NT2/D1 (cell line): Measurements from ENCODE around the gene AKT3.

Experiments used
- DNase-seq: peaks from one replicate; pipeline ENCODE4 v3.0.0-alpha.2; 2011; ENCODE audit warnings: low read depth, low spot score
- H3K27me3 ChIP-seq: 2 replicates; pipeline ENCODE4 v1.6.0; 2011; ENCODE audit warnings: mild to moderate bottlenecking; ENCODE audit not compliant: insufficient read length, insufficient read depth
- H3K36me3 ChIP-seq: 2 replicates; pipeline ENCODE4 v1.6.1; 2011; ENCODE audit warnings: mild to moderate bottlenecking, low read length, mixed read lengths; ENCODE audit not compliant: insufficient read depth, insufficient read length
- H3K4me1 ChIP-seq: 2 replicates; pipeline ENCODE4 v1.5.1; 2011; ENCODE audit not compliant: insufficient read depth, insufficient read length
- H3K4me3 ChIP-seq: 2 replicates; pipeline ENCODE4 v1.5.1; 2011; ENCODE audit warnings: low read depth; ENCODE audit not compliant: insufficient read length
- H3K9ac ChIP-seq: 2 replicates; pipeline ENCODE4 v1.6.0; 2011; ENCODE audit warnings: low read depth; ENCODE audit not compliant: insufficient read length
- H3K9me3 ChIP-seq: 2 replicates; pipeline ENCODE4 v1.5.1; 2011; ENCODE audit warnings: mild to moderate bottlenecking, low read length; ENCODE audit not compliant: insufficient read depth
- SUZ12 ChIP-seq: IDR thresholded peaks from 2 replicates; pipeline ENCODE4 v1.6.1; 2011; ENCODE audit not compliant: insufficient read length, insufficient read depth; ENCODE audit errors: extremely low read depth
- YY1 ChIP-seq: IDR thresholded peaks from 2 replicates; pipeline ENCODE4 v1.6.1; 2011; ENCODE audit not compliant: insufficient read length, insufficient read depth
- ZNF274 ChIP-seq: IDR thresholded peaks from 2 replicates; pipeline ENCODE4 v1.6.1; 2011; ENCODE audit warnings: mild to moderate bottlenecking, low read depth, low read length

Gene AKT3

DNA sequence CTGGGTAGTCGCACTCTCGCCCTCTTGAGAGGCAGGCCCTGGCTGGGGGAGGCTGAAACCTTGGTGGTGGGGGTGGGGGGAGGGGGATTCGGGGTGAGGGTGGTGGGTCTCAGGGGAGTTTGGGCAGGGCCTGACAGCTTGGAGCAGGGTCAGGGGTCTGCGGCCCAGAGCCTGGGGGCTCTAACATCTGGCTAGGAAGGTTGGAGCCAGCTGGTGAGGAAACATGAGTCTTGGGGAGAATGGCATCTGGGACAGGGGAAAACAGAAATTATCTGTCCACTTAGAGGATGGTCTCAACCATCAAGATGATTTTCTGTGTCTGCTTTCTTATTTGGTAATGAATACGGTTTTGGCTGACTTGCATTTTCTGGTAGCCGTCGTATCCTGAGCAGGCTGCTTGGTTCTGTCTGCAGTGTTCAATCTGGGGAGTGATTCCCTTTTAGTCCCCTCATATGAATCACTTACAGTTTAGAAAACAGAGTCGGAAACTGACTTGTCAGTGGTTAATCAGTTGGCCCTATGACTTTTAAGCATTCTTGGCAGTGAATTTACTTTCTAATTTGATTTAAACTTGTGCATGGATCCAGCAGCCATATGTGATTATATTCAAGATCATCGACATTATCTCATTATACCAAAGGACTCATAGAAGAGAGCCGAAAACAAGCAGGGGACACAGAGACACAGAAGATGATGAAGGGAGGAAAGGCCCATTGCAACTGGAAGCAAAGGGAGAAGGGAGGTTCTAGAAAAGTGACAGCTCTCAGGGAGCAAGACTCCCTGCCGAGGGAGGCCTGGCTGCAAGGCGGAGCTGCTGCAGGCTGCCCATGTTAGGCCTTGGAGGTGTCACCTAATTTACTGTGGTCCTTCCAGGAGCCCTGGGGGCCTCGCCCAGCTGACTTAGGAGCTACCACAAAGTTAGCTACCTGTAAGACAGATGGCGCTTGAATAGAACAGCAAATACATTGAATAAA is 356.6 kb downstream of the AKT3 start:
- no peak for DNase-seq
- Histone ChIP-seq H3K36me3 (no peaks in the 10 kb centered on the region), H3K9ac (no peak overlapping the region), H3K9me3 (no peaks in the 10 kb centered on the region), H3K4me3 (no peak overlapping the region), H3K27me3 (no peaks in the 10 kb centered on the region), H3K4me1 (peaks cover 43% of the 10 kb centered on the region)
- TF ChIP-seq YY1 (no peak), ZNF274 (no peak), SUZ12 (no peak)

- H3K36me3 ChIP-seq: no peaks in the 10 kb centered on the region
- peak; percentile 81 for DNase-seq
- no peak overlapping the region for H3K4me3 ChIP-seq
- H3K27me3 ChIP-seq: no peaks in the 10 kb centered on the region
- peaks cover 33% of the 10 kb centered on the region for H3K4me1 ChIP-seq
- H3K9me3 ChIP-seq: no peaks in the 10 kb centered on the region
- TF ChIP-seq SUZ12 (no peak), YY1 (no peak), ZNF274 (no peak)
- peak overlapping the region; percentile 65 for H3K9ac ChIP-seq
These were observed 359.0 kb downstream of the AKT3 start for GRCh38 chr1:243490748-243491686.

DNA sequence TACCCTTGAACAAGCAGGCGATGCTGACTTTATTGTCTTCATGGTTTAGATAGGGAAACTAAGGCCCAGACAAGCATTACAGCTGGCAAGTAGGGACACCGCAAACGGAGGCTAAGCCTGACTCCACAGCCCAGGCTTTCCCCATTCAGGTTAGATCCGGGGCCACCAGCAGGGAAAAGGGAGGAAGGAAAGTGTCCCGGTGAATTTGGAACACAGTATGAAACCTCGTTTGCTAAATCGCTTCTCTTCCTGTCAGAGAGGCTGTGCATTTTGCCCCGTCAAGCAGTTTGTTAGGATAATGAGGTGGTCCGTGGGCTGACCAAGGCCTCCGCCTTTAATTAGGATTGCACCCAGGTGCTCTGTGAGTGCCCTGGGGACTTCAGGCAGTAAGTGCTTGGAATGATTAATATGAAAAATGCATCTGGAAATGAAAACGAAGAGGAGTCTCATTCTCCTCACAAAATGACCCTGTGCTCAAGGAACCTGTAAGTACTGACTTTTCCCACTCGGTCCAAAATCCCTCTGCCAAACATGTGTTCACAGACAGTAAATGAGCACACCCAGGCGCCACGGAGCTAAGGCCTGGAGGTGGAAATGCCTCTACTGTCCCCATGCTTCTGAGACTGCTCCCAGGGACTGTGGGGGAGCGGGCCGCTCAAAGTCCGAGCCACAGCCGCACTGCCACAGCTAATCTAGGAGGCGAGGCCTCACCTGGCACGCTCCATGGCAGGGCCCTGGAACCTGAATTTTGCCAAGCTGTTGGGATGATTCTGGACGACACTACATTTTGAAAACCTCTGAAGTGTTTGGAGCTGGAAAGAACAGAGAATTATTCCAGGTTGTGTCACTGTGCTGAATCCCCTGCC is 360.1 kb downstream of the AKT3 start:
- TF ChIP-seq ZNF274 (no peak), SUZ12 (no peak), YY1 (no peak)
- H3K9me3 ChIP-seq: no peaks in the 10 kb centered on the region
- peak overlapping the region; percentile 24 for H3K9ac ChIP-seq
- no peak overlapping the region for H3K4me3 ChIP-seq
- H3K36me3 ChIP-seq: no peaks in the 10 kb centered on the region
- DNase-seq: peak; percentile 69
- peaks cover 27% of the 10 kb centered on the region for H3K4me1 ChIP-seq
- H3K27me3 ChIP-seq: no peaks in the 10 kb centered on the region

- no peaks in the 10 kb centered on the region for H3K9me3 ChIP-seq
- no peak for DNase-seq
- no peak for TF ChIP-seq YY1
- no peak for TF ChIP-seq ZNF274
- no peak for TF ChIP-seq SUZ12
- no peaks in the 10 kb centered on the region for H3K36me3 ChIP-seq
- H3K4me1 ChIP-seq: peaks cover 27% of the 10 kb centered on the region
- peak overlapping the region; percentile 37 for H3K9ac ChIP-seq
- H3K4me3 ChIP-seq: no peak overlapping the region
- no peaks in the 10 kb centered on the region for H3K27me3 ChIP-seq
These were observed 360.9 kb downstream of the AKT3 start for GRCh38 chr1:243489158-243489527.

DNA sequence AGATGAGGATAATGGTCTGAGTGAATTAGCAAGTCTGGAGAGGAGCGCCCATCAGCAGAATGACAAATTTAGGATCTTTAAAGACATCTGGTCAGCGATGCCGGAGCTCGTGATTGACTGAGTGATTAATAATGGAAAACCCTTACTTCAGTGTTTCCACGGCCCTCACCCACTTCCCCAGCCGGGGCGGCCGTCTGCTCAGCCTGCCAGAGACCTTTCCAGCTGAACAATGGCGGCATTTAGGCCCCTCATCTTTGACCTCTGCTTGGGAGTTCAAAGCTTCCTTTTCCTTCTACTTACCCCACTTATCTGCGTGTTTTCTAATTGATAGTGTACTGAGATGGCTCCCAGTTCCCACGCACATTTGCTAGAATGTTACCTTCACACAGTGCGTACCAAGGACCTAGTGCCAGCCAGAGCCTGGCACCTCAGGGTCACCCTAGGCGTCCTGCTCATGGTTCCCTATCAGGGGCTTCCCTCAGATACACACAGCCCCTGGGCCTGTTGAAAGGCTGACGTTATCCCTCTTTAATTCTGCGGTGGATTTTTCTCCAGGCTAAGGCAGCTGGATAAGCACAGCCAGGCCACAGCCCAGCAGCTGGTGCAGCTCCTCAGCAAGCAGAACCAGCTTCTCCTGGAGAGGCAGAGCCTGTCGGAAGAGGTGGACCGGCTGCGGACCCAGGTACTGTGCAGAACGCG is 361.4 kb downstream of the AKT3 start:
- TF ChIP-seq YY1 (no peak), ZNF274 (no peak), SUZ12 (no peak)
- H3K9me3 ChIP-seq: no peaks in the 10 kb centered on the region
- no peaks in the 10 kb centered on the region for H3K27me3 ChIP-seq
- H3K9ac ChIP-seq: no peak overlapping the region
- H3K4me1 ChIP-seq: peaks cover 28% of the 10 kb centered on the region
- DNase-seq: no peak
- no peaks in the 10 kb centered on the region for H3K36me3 ChIP-seq
- no peak overlapping the region for H3K4me3 ChIP-seq

DNA sequence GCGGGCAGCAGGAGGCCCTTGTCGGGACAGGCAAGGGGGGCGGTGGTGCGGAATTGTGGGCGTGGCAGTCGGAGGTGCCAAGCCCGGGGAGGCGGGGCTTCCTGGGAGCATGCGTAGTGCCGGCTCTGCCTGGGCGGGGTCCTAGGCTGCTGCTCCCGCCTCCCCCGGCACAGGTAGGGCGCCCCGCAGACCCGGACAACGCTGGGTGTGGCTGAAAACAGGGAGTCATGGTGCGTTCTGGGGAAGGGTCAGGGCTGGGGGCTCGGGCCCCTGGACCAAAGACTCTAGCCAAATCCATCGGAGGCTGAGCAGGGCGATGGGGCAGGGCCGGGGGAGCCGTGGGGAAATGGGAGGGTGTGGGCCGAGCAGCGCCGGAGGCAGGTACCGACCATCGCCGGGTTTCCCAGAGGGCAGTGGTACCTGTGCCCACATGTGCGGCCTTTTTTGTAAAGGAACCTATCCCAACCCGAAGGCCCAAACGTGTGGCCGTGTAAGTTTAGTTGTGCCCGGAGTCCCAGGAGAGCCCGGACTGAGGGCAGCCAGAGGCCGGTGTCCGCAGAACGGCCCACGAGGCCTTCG is 362.3 kb downstream of the AKT3 start:
- Histone ChIP-seq H3K36me3 (no peaks in the 10 kb centered on the region), H3K4me1 (peaks cover 28% of the 10 kb centered on the region), H3K4me3 (no peak overlapping the region), H3K27me3 (peaks cover under 1% of the 10 kb centered on the region), H3K9ac (no peak overlapping the region), H3K9me3 (no peaks in the 10 kb centered on the region)
- TF ChIP-seq YY1 (no peak), ZNF274 (no peak), SUZ12 (no peak)
- DNase-seq: no peak
